GM13976 (cell line): ENCODE data around the gene PTPRG.

Experiments
- DNase-seq: peaks from one replicate; pipeline ENCODE4 v3.0.0; 2012; ENCODE audit warnings: low spot score
- in situ Hi-C: fragments of 300-500 bp; cut with MboI; formaldehyde crosslinking; loops from one replicate; pipeline ENCODE4 v1.12.0; 2022; ENCODE audit warnings: low sequenced_read_pairs, mixed read lengths, inconsistent platforms; ENCODE audit not compliant: unreplicated experiment
- TF ChIP-seq, protein P1 (sequence below): IDR thresholded peaks from 2 replicates; pipeline ENCODE4 v1.5.1; 2012; ENCODE audit warnings: borderline replicate concordance, mild to moderate bottlenecking; ENCODE audit not compliant: insufficient read depth; ENCODE audit errors: extremely low read depth, missing control alignments, control extremely low read depth

PTPRG gene

DNA sequence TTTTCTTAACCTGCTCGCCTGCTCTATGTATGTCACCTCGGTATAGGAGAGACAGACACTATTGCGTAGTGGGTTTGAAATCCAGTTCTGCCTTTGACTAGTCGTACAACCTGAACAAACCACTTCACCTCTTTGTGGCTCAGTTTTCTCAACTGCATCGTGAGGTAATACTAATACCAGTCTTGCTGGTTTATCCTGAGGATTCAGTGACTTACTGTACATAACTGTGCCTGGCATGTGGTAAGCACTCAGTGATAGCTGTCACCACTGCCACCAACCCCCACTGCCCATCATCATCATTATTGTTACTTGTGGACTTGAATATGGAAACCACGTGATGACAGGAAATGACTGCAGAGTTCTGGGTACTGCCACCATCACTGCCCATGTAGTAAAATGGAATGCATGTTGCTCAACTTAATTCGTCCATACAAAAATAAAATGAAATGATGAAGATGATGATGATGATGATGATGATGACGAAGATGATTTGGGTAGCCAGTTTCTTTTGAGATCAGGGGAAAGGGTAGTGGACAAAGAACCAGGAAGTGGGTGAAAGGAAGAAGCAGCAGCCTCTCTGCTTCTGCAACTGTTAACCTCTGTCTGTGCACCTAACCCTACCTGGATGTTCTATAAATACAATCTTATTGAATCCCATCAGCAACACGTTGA is 583.9 kb downstream of the PTPRG start:
- in situ Hi-C loops, result no loop called here
- no peak for DNase-seq
- TF ChIP-seq, protein P1, sequence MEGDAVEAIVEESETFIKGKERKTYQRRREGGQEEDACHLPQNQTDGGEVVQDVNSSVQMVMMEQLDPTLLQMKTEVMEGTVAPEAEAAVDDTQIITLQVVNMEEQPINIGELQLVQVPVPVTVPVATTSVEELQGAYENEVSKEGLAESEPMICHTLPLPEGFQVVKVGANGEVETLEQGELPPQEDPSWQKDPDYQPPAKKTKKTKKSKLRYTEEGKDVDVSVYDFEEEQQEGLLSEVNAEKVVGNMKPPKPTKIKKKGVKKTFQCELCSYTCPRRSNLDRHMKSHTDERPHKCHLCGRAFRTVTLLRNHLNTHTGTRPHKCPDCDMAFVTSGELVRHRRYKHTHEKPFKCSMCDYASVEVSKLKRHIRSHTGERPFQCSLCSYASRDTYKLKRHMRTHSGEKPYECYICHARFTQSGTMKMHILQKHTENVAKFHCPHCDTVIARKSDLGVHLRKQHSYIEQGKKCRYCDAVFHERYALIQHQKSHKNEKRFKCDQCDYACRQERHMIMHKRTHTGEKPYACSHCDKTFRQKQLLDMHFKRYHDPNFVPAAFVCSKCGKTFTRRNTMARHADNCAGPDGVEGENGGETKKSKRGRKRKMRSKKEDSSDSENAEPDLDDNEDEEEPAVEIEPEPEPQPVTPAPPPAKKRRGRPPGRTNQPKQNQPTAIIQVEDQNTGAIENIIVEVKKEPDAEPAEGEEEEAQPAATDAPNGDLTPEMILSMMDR, result no peak

DNA sequence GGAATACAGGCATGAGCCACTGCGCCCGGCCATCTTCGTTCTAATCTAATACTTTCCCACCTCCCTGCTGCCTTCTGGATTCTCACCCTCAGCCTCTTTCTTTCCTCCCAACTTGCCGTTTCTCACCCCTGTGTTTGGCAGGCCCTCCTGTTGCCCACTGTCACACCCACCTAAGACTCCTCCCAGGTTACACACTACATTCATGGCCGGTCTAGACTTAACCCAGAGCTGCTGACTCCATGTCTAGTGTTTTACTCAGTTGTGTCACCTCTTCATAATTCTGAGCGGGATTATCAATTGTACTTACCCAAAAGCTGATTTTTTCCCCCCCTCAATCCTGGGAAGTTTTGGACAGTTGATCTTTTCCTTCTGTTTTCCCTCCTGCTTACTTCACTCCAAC is 588.2 kb downstream of the PTPRG start:
- TF ChIP-seq, protein P1, result no peak
- in situ Hi-C loops, result no loop called here
- no peak for DNase-seq

DNA sequence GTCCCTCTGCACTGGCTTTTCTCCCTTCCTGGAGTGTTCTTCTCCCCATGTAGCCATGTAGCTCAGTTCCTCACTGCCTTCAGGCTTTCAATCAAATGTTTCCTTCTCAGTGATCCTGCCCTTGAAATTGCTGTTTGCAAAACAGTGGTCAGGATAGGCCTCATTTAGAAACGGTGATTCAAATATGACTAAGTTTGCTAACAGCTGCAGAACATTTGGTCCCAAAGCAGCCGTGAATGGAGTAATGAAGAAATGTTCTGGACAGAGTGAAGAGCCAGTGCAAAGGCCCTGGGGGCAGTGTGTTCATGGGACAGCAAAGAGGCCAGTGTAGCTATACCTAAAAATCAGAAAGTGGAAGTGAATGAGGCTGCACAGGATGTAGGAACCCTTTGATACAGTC is 588.6 kb downstream of the PTPRG start:
- DNase-seq, result no peak
- TF ChIP-seq, protein P1, result no peak
- in situ Hi-C loops, result no loop called here

DNA sequence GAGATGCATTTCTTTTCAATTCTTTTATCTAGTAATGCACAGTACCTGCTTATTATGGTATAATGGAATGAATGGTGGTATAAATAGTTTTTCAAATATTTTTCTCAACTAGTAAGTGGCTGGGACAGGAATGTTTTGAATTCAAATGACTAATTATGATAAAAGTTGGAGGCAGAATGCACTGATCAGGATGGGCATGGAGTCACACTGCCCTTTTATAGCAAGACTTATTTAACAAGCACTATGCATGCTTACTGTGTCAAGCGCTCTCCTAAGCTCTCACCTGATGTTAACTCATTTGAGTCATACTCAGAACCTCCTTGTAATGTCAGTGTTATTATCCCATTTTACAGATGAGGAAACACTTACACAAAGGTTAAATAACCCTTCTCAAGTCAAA is 590.2 kb downstream of the PTPRG start:
- in situ Hi-C loops, result no loop called here
- TF ChIP-seq, protein P1, result no peak
- DNase-seq, result no peak

DNA sequence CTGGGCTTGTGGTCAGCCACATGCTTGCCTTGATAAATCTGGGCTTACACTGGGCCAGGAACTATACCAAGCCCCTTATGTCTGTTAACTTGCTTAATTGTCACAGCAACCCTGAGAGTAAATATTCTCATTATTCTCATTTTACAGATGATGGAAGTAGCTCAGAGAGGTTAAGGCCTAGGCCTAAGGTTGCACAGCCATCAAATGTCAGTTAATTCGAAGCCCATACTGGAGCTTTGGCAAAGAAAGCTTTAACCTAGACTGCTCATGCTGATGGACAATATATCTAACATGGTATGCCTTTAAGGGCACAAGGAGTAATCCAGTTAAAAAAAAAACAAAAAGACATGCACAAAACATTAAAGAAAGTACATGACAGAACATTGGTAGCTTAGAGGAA is 591.9 kb downstream of the PTPRG start:
- DNase-seq, result no peak
- TF ChIP-seq, protein P1, result no peak

DNA sequence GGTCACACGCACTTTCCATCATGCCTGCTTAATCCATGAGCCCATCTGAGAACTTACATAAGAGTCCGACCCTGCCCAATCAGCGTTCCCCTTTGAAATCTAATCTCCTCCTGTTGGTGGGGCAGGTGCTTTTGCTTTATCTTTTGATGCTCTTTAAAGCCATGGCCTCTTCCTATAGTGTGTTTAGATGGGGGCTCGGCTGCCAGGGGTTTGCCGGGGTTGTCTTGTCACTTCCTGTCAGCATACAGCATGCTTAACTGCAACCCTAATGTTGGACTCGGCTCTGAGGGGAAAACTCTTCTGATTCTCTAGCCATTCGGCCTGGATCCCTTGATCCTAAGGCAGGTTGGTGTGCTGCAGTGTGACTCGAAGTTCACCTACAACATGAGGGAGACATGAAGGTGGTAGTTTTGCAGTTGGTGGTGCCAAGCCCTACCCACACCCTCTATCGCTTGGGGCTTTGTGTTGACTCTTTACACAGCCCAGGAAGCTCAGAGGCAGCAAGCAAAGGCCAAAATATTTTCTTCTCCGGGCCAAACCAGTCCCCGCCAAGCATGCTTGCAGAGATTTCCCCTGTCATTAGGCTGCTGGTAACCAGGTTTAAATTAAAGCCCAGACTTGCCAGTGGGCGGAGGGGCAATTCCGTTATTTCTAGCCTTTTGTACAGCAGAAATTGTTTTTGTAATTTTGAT is 593.2 kb downstream of the PTPRG start:
- no peak for DNase-seq
- in situ Hi-C loops, result no loop called here
- TF ChIP-seq, protein P1, result no peak

More for the DNA sequence above, 591.9 kb downstream of the PTPRG start:
- in situ Hi-C loops, result no loop called here
